Testis (tissue), 3 donors: ENCODE data around the gene KIF1A. TPM values are rescaled to one million over a fixed set of nuclear protein-coding genes. Genes with fewer than 3 reads are reported as not detected.

Experiments used
- DNase-seq: peaks from one replicate; pipeline ENCODE4 v3.0.0-alpha.2; 2019
- H3K27ac ChIP-seq, 2 donors: fragments of 200-600 bp; sonication (generic); one replicate each; pipeline ENCODE4 v1.5.1; 2019
- H3K27me3 ChIP-seq: fragments of 200-600 bp; sonication (generic); one replicate; pipeline ENCODE4 v1.5.1; 2019
- H3K36me3 ChIP-seq: fragments of 200-600 bp; sonication (generic); one replicate; pipeline ENCODE4 v1.5.1; 2017; ENCODE audit warnings: low read depth; ENCODE audit errors: missing control alignments
- H3K4me1 ChIP-seq: fragments of 200-600 bp; sonication (generic); one replicate; pipeline ENCODE4 v1.5.1; 2019
- H3K4me3 ChIP-seq, 2 donors: fragments of 200-600 bp; sonication (generic); one replicate each; pipeline ENCODE4 v1.5.1; 2017 to 2019
- H3K9me3 ChIP-seq: fragments of 200-600 bp; sonication (generic); one replicate; pipeline ENCODE4 v1.5.1; 2017
- CTCF ChIP-seq, 3 experiments: fragments of 450-650 bp in 2 of 3; fragments of 200-600 bp in 1 of 3; sonication (generic) in 1 of 3; IDR thresholded peaks; one replicate each; pipeline ENCODE4 v1.5.1; 2016 to 2019; ENCODE audit warnings: antibody characterized with exemption in 3 of 3, mild to moderate bottlenecking in 2 of 3, moderate library complexity in 1 of 3
- POLR2A ChIP-seq: fragments of 450-650 bp; IDR thresholded peaks from one replicate; pipeline ENCODE4 v1.6.1; 2017; ENCODE audit warnings: antibody characterized with exemption, mild to moderate bottlenecking, moderate library complexity
- WGBS, 2 donors: methylation state at CpG; one replicate each; pipeline ENCODE4 v1.1.5; 2018; 5-methylcytosine and 5-hydroxymethylcytosine counted together
- intact Hi-C: fragments of 100-400 bp; cut with DNase I; formaldehyde crosslinking; loops from one replicate; pipeline ENCODE4 v1.15.1; 2023; ENCODE audit warnings: low total_unique reads
- polyA plus RNA-seq: library from polyadenylated mRNA; stranded (reverse); fragments of 350-450 nt; fragmentation: Illumina TruSeq; extraction: RNeasy Lipid Tissue Mini Kit (QIAGEN cat#74804); gene quantifications from one replicate; pipeline ENCODE4 v1.2.3, GENCODE V29; 2014; ENCODE audit warnings: low read depth, low replicate concordance; ENCODE audit not compliant: insufficient read depth
- total RNA-seq, 2 donors: library from RNA; depleted of rRNA; stranded (reverse); fragments of >200 nt; gene quantifications; one replicate each; pipeline ENCODE4 v1.2.3, GENCODE V29; 2016

KIF1A gene
- total and polyA plus RNA-seq, 3 donors from 2014 or later = 33.5 to 42.1 (median 37.0) TPM

DNA sequence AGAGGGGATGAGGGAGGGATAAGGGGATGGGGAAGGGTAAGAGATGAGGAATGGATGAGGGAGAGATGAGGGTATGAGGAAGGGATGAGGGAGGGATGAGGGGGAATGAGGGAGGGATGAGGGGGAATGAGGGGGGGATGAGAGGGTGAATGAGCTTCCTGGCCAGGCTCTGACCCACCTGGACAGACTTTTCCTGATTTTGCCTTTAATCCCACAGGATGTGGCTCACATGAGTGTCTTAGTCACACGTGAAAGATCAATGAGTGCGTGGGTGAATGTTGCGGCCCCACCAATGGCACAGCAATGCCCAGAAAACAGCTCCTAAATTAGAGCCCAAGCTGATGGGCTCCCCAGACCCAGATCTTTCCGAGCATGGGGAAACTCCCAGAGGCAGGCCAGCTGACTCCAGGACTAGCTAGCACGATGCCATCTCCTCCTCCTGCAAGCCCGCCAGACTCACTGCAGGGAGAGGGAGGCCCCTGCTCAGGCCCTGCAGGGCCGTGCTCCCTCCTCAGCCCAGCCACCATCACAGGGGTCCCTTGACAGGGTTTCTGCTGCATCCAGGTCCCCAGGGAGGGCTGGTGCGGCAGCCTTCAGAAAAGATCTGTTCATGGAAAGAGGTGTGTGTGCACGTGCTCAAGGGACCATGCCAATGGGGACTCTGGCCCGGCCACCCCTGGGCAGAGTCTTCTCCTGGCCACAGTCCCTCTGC lies 87.0 kb downstream of the KIF1A start:
- no peak overlapping the region for H3K4me3 ChIP-seq
- H3K27me3 ChIP-seq = no peaks in the 10 kb centered on the region
- no peak for DNase-seq
- no peaks in the 10 kb centered on the region for H3K36me3 ChIP-seq
- H3K27ac ChIP-seq = no peak overlapping the region
- H3K4me1 ChIP-seq = no peaks in the 10 kb centered on the region
- no peaks in the 10 kb centered on the region for H3K9me3 ChIP-seq
- intact Hi-C loops = no loop called here
- WGBS, 2 donors = 78 to 94% methylated on average over 7 to 10 of the region's 10 CpGs
- no peak for TF ChIP-seq CTCF (IDR thresholded peaks at IDR 0.05)
- TF ChIP-seq POLR2A = no peak

DNA sequence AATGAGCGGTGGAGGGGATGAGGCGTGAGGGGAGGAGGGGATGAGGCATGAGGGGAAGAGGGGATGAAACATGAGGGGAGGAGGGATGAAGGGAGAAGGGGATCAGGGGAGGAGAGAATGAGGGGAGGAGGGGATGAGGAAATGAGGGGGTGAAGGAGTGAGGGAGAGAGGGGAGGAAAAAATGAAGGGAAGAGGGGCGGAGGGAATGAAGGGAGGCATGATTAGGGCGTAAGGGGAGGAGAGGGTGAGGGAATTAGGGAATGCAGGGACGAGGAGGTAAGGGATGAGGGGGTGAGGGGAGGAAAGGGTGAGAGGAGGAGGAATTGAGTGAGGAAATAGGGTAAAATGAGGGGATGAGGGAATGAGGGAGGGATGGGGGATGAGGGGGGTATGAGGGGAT lies 87.8 kb downstream of the KIF1A start:
- no peaks in the 10 kb centered on the region for H3K4me1 ChIP-seq
- intact Hi-C loops = no loop called here
- no peak for TF ChIP-seq POLR2A
- no peak for TF ChIP-seq CTCF (IDR thresholded peaks at IDR 0.05)
- H3K27ac ChIP-seq = no peak overlapping the region
- no peaks in the 10 kb centered on the region for H3K36me3 ChIP-seq
- no peaks in the 10 kb centered on the region for H3K27me3 ChIP-seq
- no peak for DNase-seq
- H3K4me3 ChIP-seq = no peak overlapping the region
- 96 to 98% methylated on average over 5 of the region's 5 CpGs for WGBS, 2 donors
- H3K9me3 ChIP-seq = no peaks in the 10 kb centered on the region

GRCh38 chr2:240731178-240731545 lies 88.9 kb downstream of the KIF1A start:
- no peak for DNase-seq
- no peaks in the 10 kb centered on the region for H3K4me1 ChIP-seq
- H3K27me3 ChIP-seq = no peaks in the 10 kb centered on the region
- 52 to 70% methylated on average over 2 to 9 of the region's 9 CpGs for WGBS, 2 donors
- no peak overlapping the region for H3K4me3 ChIP-seq
- no peaks in the 10 kb centered on the region for H3K36me3 ChIP-seq
- no peak for TF ChIP-seq POLR2A
- no peak for TF ChIP-seq CTCF (IDR thresholded peaks at IDR 0.05)
- no peak overlapping the region for H3K27ac ChIP-seq
- intact Hi-C loops = no loop called here
- H3K9me3 ChIP-seq = no peaks in the 10 kb centered on the region

DNA sequence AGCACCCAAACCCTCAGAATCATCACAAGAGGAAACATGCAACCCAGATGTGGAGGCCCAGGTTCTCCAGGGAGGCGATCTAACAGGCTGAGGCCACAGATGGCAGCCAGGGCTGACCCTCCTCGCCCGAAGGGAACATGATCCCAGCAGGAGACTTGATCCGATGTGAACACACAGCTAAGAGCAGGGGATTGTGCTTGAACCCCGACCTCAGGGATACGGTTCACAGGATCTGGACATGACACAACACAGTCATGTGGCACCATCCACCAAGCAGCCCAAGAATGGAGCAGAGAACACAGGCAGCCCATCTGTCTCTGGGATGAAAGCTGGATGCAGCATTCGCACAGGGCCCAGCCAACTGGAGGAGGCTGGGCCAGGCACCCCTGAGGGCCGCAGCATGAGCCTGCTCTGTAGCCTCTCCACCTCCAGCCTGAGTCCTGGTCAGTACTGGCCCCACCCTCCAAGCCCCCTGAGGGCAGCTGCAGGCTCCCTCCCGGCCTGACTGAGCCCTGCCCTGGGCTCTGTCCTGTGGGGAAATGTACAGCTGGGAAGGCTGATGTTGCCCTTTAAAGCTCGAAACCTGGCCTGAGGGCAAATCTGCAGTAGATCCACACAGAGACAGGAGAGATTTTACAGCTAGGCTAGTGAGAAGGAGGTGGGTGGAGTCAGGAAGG lies 89.4 kb downstream of the KIF1A start:
- Histone ChIP-seq H3K4me3 (no peak overlapping the region), H3K4me1 (no peaks in the 10 kb centered on the region), H3K27me3 (no peaks in the 10 kb centered on the region), H3K27ac (no peak overlapping the region), H3K36me3 (no peaks in the 10 kb centered on the region), H3K9me3 (no peaks in the 10 kb centered on the region)
- WGBS, 2 donors = 82 to 86% methylated on average over 6 to 10 of the region's 10 CpGs
- intact Hi-C loops = no loop called here
- no peak for TF ChIP-seq CTCF (IDR thresholded peaks at IDR 0.05)
- TF ChIP-seq POLR2A = no peak
- no peak for DNase-seq

GRCh38 chr2:240728827-240729226 lies 91.2 kb downstream of the KIF1A start:
- Histone ChIP-seq H3K36me3 (no peaks in the 10 kb centered on the region), H3K4me3 (no peak overlapping the region), H3K27ac (no peak overlapping the region), H3K4me1 (no peaks in the 10 kb centered on the region), H3K9me3 (no peaks in the 10 kb centered on the region), H3K27me3 (no peaks in the 10 kb centered on the region)
- DNase-seq = no peak
- intact Hi-C loops = no loop called here
- TF ChIP-seq CTCF (IDR thresholded peaks at IDR 0.05) (no peak), POLR2A (no peak)
- 75 to 95% methylated on average over 7 of the region's 7 CpGs for WGBS, 2 donors
